SK-N-SH (cell line): ENCODE results near the gene PTPRD. TPM values are rescaled to one million over a fixed set of nuclear protein-coding genes. Genes with fewer than 3 reads are reported as not detected.

Source experiments
- CTCF ChIA-PET: fragments of 300-600, 350-600 bp; formaldehyde crosslinking; extraction: SDS; loops from one replicate; lab custom pipeline; 2021; lab: Yijun Ruan, JAX
- POLR2A ChIA-PET: fragments of 350-600 bp; sonication (Branson Sonifier 250); formaldehyde crosslinking; extraction: SDS; loops from one replicate; lab custom pipeline; 2020; ENCODE audit warnings: antibody characterized with exemption, inconsistent platforms; lab: Yijun Ruan, JAX
- DNase-seq: peaks from one replicate; pipeline ENCODE4 v3.0.0; 2012
- H2AFZ ChIP-seq: fragments of 200-600 bp; sonication (generic); 2 replicates; pipeline ENCODE4 v1.8.1; 2016; ENCODE audit warnings: antibody characterized with exemption, mild to moderate bottlenecking, low read depth
- H3F3A ChIP-seq: fragments of 200-600 bp; sonication (generic); replicated peaks from 2 replicates; pipeline ENCODE3; 2016; ENCODE audit warnings: antibody characterized with exemption, mild to moderate bottlenecking; ENCODE audit not compliant: insufficient read depth
- H3K27ac ChIP-seq, 2 experiments: fragments of 200-500 bp in 1 of 2; fragments of 200-600 bp in 1 of 2; sonication (Bioruptor generic) in 1 of 2; sonication (generic), shearing (Covaris generic) in 1 of 2; 2 replicates each; pipeline versions ENCODE4 v1.5.1 to v1.6.1; 2014 to 2016; ENCODE audit warnings: low read depth in 2 of 2, inconsistent platforms in 1 of 2, low read length in 1 of 2, mild to moderate bottlenecking in 1 of 2, mixed read lengths in 1 of 2
- H3K27me3 ChIP-seq: fragments of 200-600 bp; sonication (generic), shearing (Covaris generic); 2 replicates; pipeline ENCODE4 v1.6.1; 2016; ENCODE audit warnings: mixed run types; ENCODE audit not compliant: insufficient read depth
- H3K36me3 ChIP-seq, 2 experiments: fragments of 200-500 bp in 1 of 2; fragments of 200-600 bp in 1 of 2; sonication (Bioruptor generic) in 1 of 2; sonication (generic) in 1 of 2; replicated peaks in 1 of 2; 2 replicates each; pipeline versions ENCODE3 to v1.5.1; 2014 to 2016; ENCODE audit warnings: low read length in 1 of 2, mild to moderate bottlenecking in 1 of 2; ENCODE audit not compliant: insufficient read depth in 2 of 2, control insufficient read depth in 1 of 2
- H3K4me1 ChIP-seq, 2 experiments: fragments of 200-500 bp in 1 of 2; fragments of 200-600 bp in 1 of 2; sonication (Bioruptor generic) in 1 of 2; sonication (generic), shearing (Covaris generic) in 1 of 2; 2 replicates each; pipeline versions ENCODE4 v1.5.1 to v1.6.1; 2014 to 2016; ENCODE audit warnings: low read depth in 1 of 2, low read length in 1 of 2, mixed run types in 1 of 2; ENCODE audit not compliant: insufficient read depth in 2 of 2, control insufficient read depth in 1 of 2
- H3K4me2 ChIP-seq: fragments of 200-600 bp; sonication (generic), shearing (Covaris generic); 2 replicates; pipeline ENCODE4 v1.6.1; 2017; ENCODE audit warnings: mixed run types
- H3K4me3 ChIP-seq, 2 experiments: fragments of 200-500 bp in 1 of 2; fragments of 200-600 bp in 1 of 2; sonication (Bioruptor generic) in 1 of 2; sonication (generic), shearing (Covaris generic) in 1 of 2; 2 replicates each; pipeline versions ENCODE4 v1.5.1 to v1.8.1; 2014 to 2016; ENCODE audit warnings: low read depth in 2 of 2, inconsistent platforms in 1 of 2, low read length in 1 of 2, mild to moderate bottlenecking in 1 of 2, mixed read lengths in 1 of 2, moderate library complexity in 1 of 2
- H3K79me2 ChIP-seq: fragments of 200-600 bp; sonication (generic); 2 replicates; pipeline ENCODE4 v1.8.1; 2017; ENCODE audit warnings: mild to moderate bottlenecking; ENCODE audit not compliant: insufficient read depth
- H3K9ac ChIP-seq: fragments of 200-600 bp; sonication (generic); 2 replicates; pipeline ENCODE4 v1.6.1; 2017; ENCODE audit warnings: mixed run types
- H3K9me2 ChIP-seq: fragments of 200-600 bp; sonication (generic); 2 replicates; pipeline ENCODE4 v1.6.1; 2017; ENCODE audit warnings: mixed run types
- H3K9me3 ChIP-seq: fragments of 200-600 bp; sonication (generic); 2 replicates; pipeline ENCODE4 v1.6.1; 2017; ENCODE audit warnings: mixed run types, mild to moderate bottlenecking, moderate library complexity
- H4K20me1 ChIP-seq: fragments of 200-600 bp; sonication (generic); 2 replicates; pipeline ENCODE4 v1.6.1; 2017; ENCODE audit warnings: mild to moderate bottlenecking, mixed run types; ENCODE audit not compliant: insufficient read depth
- EP300 ChIP-seq, 2 experiments: IDR thresholded peaks; 2 replicates each; pipeline versions ENCODE4 v1.4.0 to v1.6.1; 2012; ENCODE audit warnings: borderline replicate concordance in 1 of 2, low read depth in 1 of 2, low read length in 1 of 2
- GATA2 ChIP-seq: sonication (generic); formaldehyde crosslinking; IDR thresholded peaks from 2 replicates; pipeline ENCODE4 v1.5.0; 2020; ENCODE audit warnings: mild to moderate bottlenecking, missing genetic modification reagents
- MEF2A ChIP-seq: IDR thresholded peaks from 2 replicates; pipeline ENCODE4 v1.4.0; 2012; ENCODE audit warnings: low read depth, borderline replicate concordance
- NFIC ChIP-seq: IDR thresholded peaks from 2 replicates; pipeline ENCODE4 v1.4.0; 2012; ENCODE audit warnings: borderline replicate concordance
- POLR2AphosphoS5 ChIP-seq: IDR thresholded peaks from 2 replicates; pipeline ENCODE4 v1.6.1; 2012; ENCODE audit warnings: low read depth, low read length
- RAD21 ChIP-seq: IDR thresholded peaks from 2 replicates; pipeline ENCODE4 v1.6.1; 2012; ENCODE audit warnings: mild to moderate bottlenecking, low read length
- RCOR1 ChIP-seq: fragments of 150-350 bp; IDR thresholded peaks from 2 replicates; pipeline ENCODE4 v1.6.1; 2017; ENCODE audit warnings: antibody characterized with exemption, low read length
- SMC3 ChIP-seq: IDR thresholded peaks from 2 replicates; pipeline ENCODE4 v1.6.1; 2012; ENCODE audit warnings: low read depth, low read length, improper control_type of control experiment
- TEAD4 ChIP-seq: IDR thresholded peaks from 2 replicates; pipeline ENCODE4 v1.4.0; 2012; ENCODE audit warnings: mild to moderate bottlenecking, borderline replicate concordance; ENCODE audit not compliant: insufficient read depth
- WGBS: methylation state at CpG from one replicate; pipeline ENCODE4 v1.1.6; 2017; ENCODE audit warnings: low lambda C conversion rate; 5-methylcytosine and 5-hydroxymethylcytosine counted together
- polyA plus RNA-seq, 3 experiments: library from polyadenylated mRNA; depleted of rRNA; stranded (reverse); fragments of >200 nt; gene quantifications; 2 replicates each; pipeline ENCODE4 v1.2.3, GENCODE V29; 2012
- TF ChIP-seq, protein P1 (sequence below): IDR thresholded peaks from 2 replicates; pipeline ENCODE4; 2012
- TF ChIP-seq, protein P2 (sequence below): fragments of 150-350 bp; IDR thresholded peaks from 2 replicates; pipeline ENCODE4 v1.6.1; 2017; ENCODE audit warnings: antibody characterized with exemption, low read length, low read depth, borderline replicate concordance
- TF ChIP-seq, protein P3 (sequence below): fragments of 200-600 bp; sonication (generic); IDR thresholded peaks from 2 replicates; pipeline ENCODE4 v1.6.1; 2017; ENCODE audit warnings: antibody characterized with exemption, mild to moderate bottlenecking, moderate library complexity

PTPRD gene
- polyA plus RNA-seq, 1 of the 3 experiments (the other 2 are of a cell fraction), result 0.15 TPM

DNA sequence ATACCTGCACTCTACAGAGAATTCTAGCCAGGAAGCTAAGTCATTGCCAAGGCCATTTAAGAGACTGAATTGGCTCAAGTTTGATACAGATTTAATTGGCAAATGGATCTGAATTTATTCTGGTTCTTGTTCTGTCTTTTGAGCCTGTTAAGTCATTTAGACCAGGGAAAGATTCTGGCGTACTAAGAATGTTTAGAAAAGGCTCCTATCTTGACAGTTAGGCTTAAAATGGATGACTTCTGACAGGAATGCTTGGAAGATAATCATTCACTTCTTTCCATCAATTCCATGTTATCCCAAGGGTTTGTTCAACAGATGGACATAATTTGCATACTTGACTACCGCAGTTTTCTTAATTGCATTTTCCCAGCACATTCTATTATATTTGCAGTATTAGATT lies 376.6 kb downstream of the PTPRD start:
- no peak for DNase-seq
- POLR2A ChIA-PET, result no interaction called here
- H3K4me2 ChIP-seq, result no peak overlapping the region
- H3K9me2 ChIP-seq, result no peaks in the 10 kb centered on the region
- no peak overlapping the region for H3K9ac ChIP-seq
- H3K4me3 ChIP-seq, result no peak overlapping the region
- H3K9me3 ChIP-seq, result no peaks in the 10 kb centered on the region
- no peaks in the 10 kb centered on the region for H3K79me2 ChIP-seq
- H3K27ac ChIP-seq, result no peak overlapping the region
- CTCF ChIA-PET, result no interaction called here
- no peaks in the 10 kb centered on the region for H3K4me1 ChIP-seq
- no peaks in the 10 kb centered on the region for H3F3A ChIP-seq
- TF ChIP-seq GATA2 (CRISPR knock-in tag), result no peak
- TF ChIP-seq EP300 (IDR thresholded peaks at IDR 0.05; ENCODE audit: borderline replicate concordance in 1 of 2, low read depth in 1 of 2, low read length in 1 of 2), result no peak
- no peak for TF ChIP-seq MEF2A
- TF ChIP-seq RAD21, result no peak
- no peak for TF ChIP-seq TEAD4
- TF ChIP-seq NFIC, result no peak
- H3K36me3 ChIP-seq, result no peaks in the 10 kb centered on the region
- WGBS, result 44% methylated on average over 2 of the region's 2 CpGs
- no peak overlapping the region for H2AFZ ChIP-seq
- H4K20me1 ChIP-seq, result no peaks in the 10 kb centered on the region
- H3K27me3 ChIP-seq, result no peaks in the 10 kb centered on the region

DNA sequence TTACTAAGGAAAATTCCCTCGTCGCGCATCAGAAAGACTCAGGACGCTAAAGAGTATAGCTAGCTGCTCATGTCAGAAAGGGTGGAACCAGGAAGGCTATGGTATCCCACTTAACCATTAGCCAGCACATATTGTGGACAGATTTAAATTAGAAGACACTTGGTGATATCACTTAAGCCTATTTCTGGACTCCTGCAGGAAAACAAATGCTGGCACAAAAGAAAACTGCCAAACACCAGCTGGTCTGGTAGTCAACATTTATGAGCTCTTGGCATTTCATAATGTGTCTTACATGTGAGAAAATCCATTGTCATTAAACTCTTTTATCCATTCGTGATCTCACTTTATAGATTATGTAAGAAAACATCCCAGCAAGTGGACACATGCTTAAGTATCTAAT lies 377.4 kb downstream of the PTPRD start:
- POLR2A ChIA-PET, result no interaction called here
- Histone ChIP-seq H3K9me2 (no peaks in the 10 kb centered on the region), H3K36me3 (no peaks in the 10 kb centered on the region), H3F3A (no peaks in the 10 kb centered on the region), H3K4me3 (no peak overlapping the region), H3K9me3 (no peaks in the 10 kb centered on the region), H3K27ac (no peak overlapping the region), H3K4me1 (no peaks in the 10 kb centered on the region), H2AFZ (no peak overlapping the region), H3K4me2 (no peak overlapping the region), H4K20me1 (no peaks in the 10 kb centered on the region)
- 59% methylated on average over 5 of the region's 5 CpGs for WGBS
- DNase-seq, result no peak
- TF ChIP-seq, protein P1, sequence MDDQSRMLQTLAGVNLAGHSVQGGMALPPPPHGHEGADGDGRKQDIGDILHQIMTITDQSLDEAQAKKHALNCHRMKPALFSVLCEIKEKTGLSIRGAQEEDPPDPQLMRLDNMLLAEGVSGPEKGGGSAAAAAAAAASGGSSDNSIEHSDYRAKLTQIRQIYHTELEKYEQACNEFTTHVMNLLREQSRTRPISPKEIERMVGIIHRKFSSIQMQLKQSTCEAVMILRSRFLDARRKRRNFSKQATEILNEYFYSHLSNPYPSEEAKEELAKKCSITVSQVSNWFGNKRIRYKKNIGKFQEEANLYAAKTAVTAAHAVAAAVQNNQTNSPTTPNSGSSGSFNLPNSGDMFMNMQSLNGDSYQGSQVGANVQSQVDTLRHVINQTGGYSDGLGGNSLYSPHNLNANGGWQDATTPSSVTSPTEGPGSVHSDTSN, result no peak
- TF ChIP-seq, protein P2, sequence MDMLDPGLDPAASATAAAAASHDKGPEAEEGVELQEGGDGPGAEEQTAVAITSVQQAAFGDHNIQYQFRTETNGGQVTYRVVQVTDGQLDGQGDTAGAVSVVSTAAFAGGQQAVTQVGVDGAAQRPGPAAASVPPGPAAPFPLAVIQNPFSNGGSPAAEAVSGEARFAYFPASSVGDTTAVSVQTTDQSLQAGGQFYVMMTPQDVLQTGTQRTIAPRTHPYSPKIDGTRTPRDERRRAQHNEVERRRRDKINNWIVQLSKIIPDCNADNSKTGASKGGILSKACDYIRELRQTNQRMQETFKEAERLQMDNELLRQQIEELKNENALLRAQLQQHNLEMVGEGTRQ, result no peak
- no peak for TF ChIP-seq POLR2AphosphoS5
- no peak for TF ChIP-seq RCOR1
- TF ChIP-seq, all 33 proteins: peak for 0
- no peaks in the 10 kb centered on the region for H3K27me3 ChIP-seq
- no peak overlapping the region for H3K9ac ChIP-seq
- no peaks in the 10 kb centered on the region for H3K79me2 ChIP-seq
- CTCF ChIA-PET, result no interaction called here

DNA sequence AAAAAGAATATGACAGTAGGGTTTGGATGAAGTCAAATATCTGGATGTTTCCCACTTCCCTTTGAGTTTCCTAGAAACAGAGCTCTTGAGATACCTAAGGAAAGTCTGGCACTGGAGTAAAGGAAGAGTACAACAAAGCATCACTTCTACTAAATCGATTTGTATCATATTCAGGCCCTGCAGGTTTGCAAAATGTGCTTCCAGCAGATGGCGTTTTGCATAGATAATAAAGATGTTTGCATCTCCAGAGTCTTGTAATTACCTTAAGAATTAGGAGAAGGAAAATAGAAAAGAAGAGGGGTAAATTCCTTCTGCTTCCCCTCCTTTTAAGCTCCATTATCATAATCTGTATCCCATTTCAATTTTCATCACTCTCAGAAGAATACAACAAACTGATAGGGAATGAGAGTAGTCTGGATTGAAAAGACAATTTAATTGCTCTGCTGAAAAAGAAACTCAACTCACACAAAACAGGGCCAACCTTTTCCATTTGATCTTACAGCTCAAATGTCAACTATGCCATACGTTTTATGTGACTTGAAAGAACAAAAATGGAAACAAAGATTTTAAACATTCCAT lies 380.4 kb downstream of the PTPRD start:
- H4K20me1 ChIP-seq, result no peaks in the 10 kb centered on the region
- H3K79me2 ChIP-seq, result no peaks in the 10 kb centered on the region
- no peak overlapping the region for H2AFZ ChIP-seq
- ChIA-PET CTCF (interaction anchor here (1.0 kb wide), 1 partner anchor 10 kb away, joined by 3 read pairs; no protein-coding TSS in a partner anchor), POLR2A (no interaction called here)
- no peaks in the 10 kb centered on the region for H3K27me3 ChIP-seq
- no peaks in the 10 kb centered on the region for H3K9me2 ChIP-seq
- no peaks in the 10 kb centered on the region for H3K9me3 ChIP-seq
- H3K36me3 ChIP-seq, result no peaks in the 10 kb centered on the region
- no peak overlapping the region for H3K27ac ChIP-seq
- H3K9ac ChIP-seq, result no peak overlapping the region
- H3F3A ChIP-seq, result no peaks in the 10 kb centered on the region
- H3K4me1 ChIP-seq, result no peaks in the 10 kb centered on the region
- H3K4me2 ChIP-seq, result no peak overlapping the region
- H3K4me3 ChIP-seq, result no peak overlapping the region
- 5% methylated on average over 3 of the region's 3 CpGs for WGBS
- DNase-seq, result no peak
- TF ChIP-seq SMC3 (peak; percentile 28; the same call in 1 of the 2 replicates), RAD21 (no peak), POLR2AphosphoS5 (no peak)
- TF ChIP-seq, protein P3, sequence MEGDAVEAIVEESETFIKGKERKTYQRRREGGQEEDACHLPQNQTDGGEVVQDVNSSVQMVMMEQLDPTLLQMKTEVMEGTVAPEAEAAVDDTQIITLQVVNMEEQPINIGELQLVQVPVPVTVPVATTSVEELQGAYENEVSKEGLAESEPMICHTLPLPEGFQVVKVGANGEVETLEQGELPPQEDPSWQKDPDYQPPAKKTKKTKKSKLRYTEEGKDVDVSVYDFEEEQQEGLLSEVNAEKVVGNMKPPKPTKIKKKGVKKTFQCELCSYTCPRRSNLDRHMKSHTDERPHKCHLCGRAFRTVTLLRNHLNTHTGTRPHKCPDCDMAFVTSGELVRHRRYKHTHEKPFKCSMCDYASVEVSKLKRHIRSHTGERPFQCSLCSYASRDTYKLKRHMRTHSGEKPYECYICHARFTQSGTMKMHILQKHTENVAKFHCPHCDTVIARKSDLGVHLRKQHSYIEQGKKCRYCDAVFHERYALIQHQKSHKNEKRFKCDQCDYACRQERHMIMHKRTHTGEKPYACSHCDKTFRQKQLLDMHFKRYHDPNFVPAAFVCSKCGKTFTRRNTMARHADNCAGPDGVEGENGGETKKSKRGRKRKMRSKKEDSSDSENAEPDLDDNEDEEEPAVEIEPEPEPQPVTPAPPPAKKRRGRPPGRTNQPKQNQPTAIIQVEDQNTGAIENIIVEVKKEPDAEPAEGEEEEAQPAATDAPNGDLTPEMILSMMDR, result peak; percentile 55
